ENCODE data around the gene RAVER1. TPM values are rescaled to one million over a fixed set of nuclear protein-coding genes. Genes with fewer than 3 reads are reported as not detected.
"Not testable (repeated sequence)": the region's sequence is repeated elsewhere in the genome, so short reads cannot be mapped to it uniquely, and the experiment has no call there.

Gene RAVER1
- total and polyA plus RNA-seq, 10 of the 15 experiments (the other 5 are each of a cell fraction or from before 2014, with no cell fraction given) = 0.03 to 87.0 (median 12.1) TPM

DNA sequence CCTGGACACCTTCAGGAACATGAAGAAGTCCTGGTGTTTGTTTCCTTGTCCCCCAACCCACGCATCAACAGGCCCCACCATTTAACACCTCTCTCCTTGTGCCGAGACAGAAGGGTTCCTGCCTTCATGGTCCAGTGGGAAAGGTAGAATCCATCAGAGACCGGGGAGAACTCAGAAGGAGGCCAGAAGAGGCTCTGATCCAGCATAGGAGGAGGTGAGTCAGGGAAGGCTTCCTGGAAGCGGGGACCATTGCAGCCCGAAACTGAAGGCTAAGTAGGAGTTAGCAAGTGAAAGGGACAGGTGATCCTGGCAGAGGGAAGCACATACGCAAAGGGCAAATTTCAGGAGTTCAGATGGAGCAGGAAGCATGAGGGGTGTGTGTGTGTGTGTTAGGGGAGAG lies 5.6 kb upstream of the RAVER1 start:
- Histone ChIP-seq H3K4me1 (ENCODE audit: control insufficient read depth, insufficient read depth, low read length) (peaks cover 17% of the 10 kb centered on the region), H3K4me2 (ENCODE audit: control insufficient read depth, insufficient read depth) (peak overlapping the region; percentile 100), H4K20me1 (ENCODE audit: control insufficient read depth, insufficient read depth) (no peaks in the 10 kb centered on the region), H2AFZ (ENCODE audit: control insufficient read depth, low read depth, low read length) (peak overlapping the region; percentile 81), H3K27ac (ENCODE audit: control insufficient read depth, insufficient read depth) (peak overlapping the region; percentile 85), H3K9me3 (replicated peaks; ENCODE audit: control insufficient read depth, insufficient read depth, low read length) (no peaks in the 10 kb centered on the region), H3K4me3 (peak overlapping the region; percentile 90), H3K9ac (ENCODE audit: control insufficient read depth, insufficient read depth, low read length) (peak overlapping the region; percentile 85), H3K79me2 (ENCODE audit: control insufficient read depth, insufficient read depth, low read length) (peaks cover 20% of the 10 kb centered on the region), H3K27me3 (replicated peaks in 1 of 2; ENCODE audit: control insufficient read depth in 2 of 2, insufficient read depth in 2 of 2, low read length in 1 of 2) (no peaks in the 10 kb centered on the region), H3K36me3 (ENCODE audit: control insufficient read depth in 2 of 2, insufficient read depth in 2 of 2, low read length in 1 of 2) (peaks cover 4 to 9% of the 10 kb centered on the region in 2 experiments; a peak in 3 of 4 replicates)
- POLR2A ChIA-PET = no interaction called here
- SMC1A ChIA-PET (ENCODE audit: uncharacterized antibody, unreplicated experiment) = interaction anchor here (1.8 kb wide), 1 partner anchor 10 kb away, joined by 4 read pairs; no protein-coding TSS in a partner anchor
- in situ Hi-C loops (cut with MboI) = no loop called here
- WGBS (ENCODE audit: insufficient coverage, insufficient replicate concordance, low lambda C conversion rate, missing lambda C conversion rate) = 0% methylated on average over 6 of the region's 6 CpGs
- peak; percentile 47 for FAIRE-seq
- no peak for DNase-seq (ENCODE audit: low read depth, low spot score)
- peak; percentile 66; the same call in 1 of the 2 replicates for TF ChIP-seq HDGF (IDR thresholded peaks at IDR 0.05)
- TF ChIP-seq SMARCA5 (IDR thresholded peaks at IDR 0.05) = 0 out of 2 replicates have a peak, but pooled peaks have one; percentile 19
- TF ChIP-seq, protein P1, sequence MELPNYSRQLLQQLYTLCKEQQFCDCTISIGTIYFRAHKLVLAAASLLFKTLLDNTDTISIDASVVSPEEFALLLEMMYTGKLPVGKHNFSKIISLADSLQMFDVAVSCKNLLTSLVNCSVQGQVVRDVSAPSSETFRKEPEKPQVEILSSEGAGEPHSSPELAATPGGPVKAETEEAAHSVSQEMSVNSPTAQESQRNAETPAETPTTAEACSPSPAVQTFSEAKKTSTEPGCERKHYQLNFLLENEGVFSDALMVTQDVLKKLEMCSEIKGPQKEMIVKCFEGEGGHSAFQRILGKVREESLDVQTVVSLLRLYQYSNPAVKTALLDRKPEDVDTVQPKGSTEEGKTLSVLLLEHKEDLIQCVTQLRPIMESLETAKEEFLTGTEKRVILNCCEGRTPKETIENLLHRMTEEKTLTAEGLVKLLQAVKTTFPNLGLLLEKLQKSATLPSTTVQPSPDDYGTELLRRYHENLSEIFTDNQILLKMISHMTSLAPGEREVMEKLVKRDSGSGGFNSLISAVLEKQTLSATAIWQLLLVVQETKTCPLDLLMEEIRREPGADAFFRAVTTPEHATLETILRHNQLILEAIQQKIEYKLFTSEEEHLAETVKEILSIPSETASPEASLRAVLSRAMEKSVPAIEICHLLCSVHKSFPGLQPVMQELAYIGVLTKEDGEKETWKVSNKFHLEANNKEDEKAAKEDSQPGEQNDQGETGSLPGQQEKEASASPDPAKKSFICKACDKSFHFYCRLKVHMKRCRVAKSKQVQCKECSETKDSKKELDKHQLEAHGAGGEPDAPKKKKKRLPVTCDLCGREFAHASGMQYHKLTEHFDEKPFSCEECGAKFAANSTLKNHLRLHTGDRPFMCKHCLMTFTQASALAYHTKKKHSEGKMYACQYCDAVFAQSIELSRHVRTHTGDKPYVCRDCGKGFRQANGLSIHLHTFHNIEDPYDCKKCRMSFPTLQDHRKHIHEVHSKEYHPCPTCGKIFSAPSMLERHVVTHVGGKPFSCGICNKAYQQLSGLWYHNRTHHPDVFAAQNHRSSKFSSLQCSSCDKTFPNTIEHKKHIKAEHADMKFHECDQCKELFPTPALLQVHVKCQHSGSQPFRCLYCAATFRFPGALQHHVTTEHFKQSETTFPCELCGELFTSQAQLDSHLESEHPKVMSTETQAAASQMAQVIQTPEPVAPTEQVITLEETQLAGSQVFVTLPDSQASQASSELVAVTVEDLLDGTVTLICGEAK (IDR thresholded peaks at IDR 0.05; ENCODE audit: borderline replicate concordance) = no peak
- CTCF ChIA-PET = interaction anchor here (0.6 to 0.7 kb wide), 2 partner anchors 24 to 65 kb away, joined by 4 to 5 read pairs; no protein-coding TSS in a partner anchor
- BruUV-seq (replicated peaks) = TSS peak; percentile 71
- peak; percentile 2 for ATAC-seq
- intact Hi-C loops (cut with micrococcal nuclease; ENCODE audit: unreplicated experiment) = no loop called here
- RAD21 ChIA-PET (ENCODE audit: unreplicated experiment) = interaction anchor here (1.3 to 1.9 kb wide), 2 partner anchors 68 to 70 kb away, joined by 4 to 10 read pairs; partner anchors contain the start of gene ICAM1

DNA sequence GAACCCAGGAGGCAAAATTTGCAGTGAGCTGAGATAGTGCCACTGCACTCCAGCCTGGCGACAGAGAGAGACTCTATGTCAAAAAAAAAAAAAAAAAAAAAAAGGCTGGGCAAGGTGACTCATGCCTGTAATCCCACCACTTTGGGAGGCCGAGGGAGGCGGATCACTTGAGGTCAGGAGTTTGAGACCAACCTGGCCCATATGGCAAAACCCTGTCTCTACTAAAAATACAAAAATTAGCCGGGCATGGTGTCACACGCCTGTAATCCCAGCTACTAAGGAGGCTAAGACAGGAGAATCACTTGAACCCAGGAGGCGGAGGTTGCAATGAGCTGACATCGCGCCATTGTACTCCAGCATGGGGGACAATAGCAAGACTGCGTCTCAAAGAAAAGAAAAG lies 3.4 kb upstream of the RAVER1 start:
- CTCF ChIA-PET = interaction anchor here (0.6 to 1.2 kb wide), 2 partner anchors 19 to 66 kb away, joined by 3 read pairs; partner anchors contain the start of gene ICAM1
- FAIRE-seq; DNase-seq (ENCODE audit: low read depth, low spot score); H3K9me3 ChIP-seq (replicated peaks; ENCODE audit: control insufficient read depth, insufficient read depth, low read length); H3K27ac ChIP-seq (ENCODE audit: control insufficient read depth, insufficient read depth); intact Hi-C loops (cut with micrococcal nuclease; ENCODE audit: unreplicated experiment); RAD21 ChIA-PET (ENCODE audit: unreplicated experiment); ATAC-seq; in situ Hi-C loops (cut with MboI); H3K9ac ChIP-seq (ENCODE audit: control insufficient read depth, insufficient read depth, low read length); H3K4me3 ChIP-seq; H2AFZ ChIP-seq (ENCODE audit: control insufficient read depth, low read depth, low read length); H3K4me2 ChIP-seq (ENCODE audit: control insufficient read depth, insufficient read depth); BruUV-seq (replicated peaks); H3K36me3 ChIP-seq (ENCODE audit: control insufficient read depth in 2 of 2, insufficient read depth in 2 of 2, low read length in 1 of 2); SMC1A ChIA-PET (ENCODE audit: uncharacterized antibody, unreplicated experiment); H4K20me1 ChIP-seq (ENCODE audit: control insufficient read depth, insufficient read depth); H3K27me3 ChIP-seq (replicated peaks in 1 of 2; ENCODE audit: control insufficient read depth in 2 of 2, insufficient read depth in 2 of 2, low read length in 1 of 2): not testable (repeated sequence)
- 98% methylated on average over 8 of the region's 9 CpGs for WGBS (ENCODE audit: insufficient coverage, insufficient replicate concordance, low lambda C conversion rate, missing lambda C conversion rate)
- H3K79me2 ChIP-seq (ENCODE audit: control insufficient read depth, insufficient read depth, low read length) = peaks cover 40% of the 10 kb centered on the region
- POLR2A ChIA-PET = interaction anchor here (0.5 to 0.7 kb wide), 3 partner anchors 67 to 204 kb away, joined by 3 to 6 read pairs (median 5); no protein-coding TSS in a partner anchor
- peaks cover 25% of the 10 kb centered on the region for H3K4me1 ChIP-seq (ENCODE audit: control insufficient read depth, insufficient read depth, low read length)

Data from GM12878 (cell line).